ENCODE results near the gene GATD1.

GATD1 gene

GRCh38 chr11:749731-750130 lies 27.6 kb downstream of the GATD1 start:
- Histone ChIP-seq H3K27me3 (ENCODE audit: insufficient read depth, low read length) (no peaks in the 10 kb centered on the region), H2BK120ac (ENCODE audit: insufficient read depth, low read length, poor library complexity) (no peak overlapping the region), H3K4me1 (ENCODE audit: control insufficient read depth in 1 of 2, insufficient read depth in 2 of 2, low read length in 2 of 2) (peaks cover 4 to 6% of the 10 kb centered on the region in 2 experiments), H4K8ac (ENCODE audit: low read depth, low read length) (no peak overlapping the region), H3K4ac (ENCODE audit: low read depth, low read length) (peak overlapping the region; percentile 71), H4K12ac (ENCODE audit: low read depth, low read length) (no peak overlapping the region), H3K23ac (ENCODE audit: low read length) (peak overlapping the region; percentile 44), H3K9me3 (ENCODE audit: insufficient read depth, low read depth, low read length) (peaks cover 2% of the 10 kb centered on the region), H2BK12ac (ENCODE audit: low read length) (no peak overlapping the region), H3K18ac (ENCODE audit: low read length) (no peak overlapping the region), H2AK5ac (ENCODE audit: low read length) (no peak overlapping the region), H3K79me2 (ENCODE audit: control insufficient read depth, insufficient read depth, low read length, poor library complexity) (peaks cover 25% of the 10 kb centered on the region), H3K36me3 (ENCODE audit: control insufficient read depth in 1 of 2, insufficient read depth in 2 of 2, low read length in 2 of 2) (peaks cover 5 to 6% of the 10 kb centered on the region in 2 experiments), H3K27ac (ENCODE audit: low read depth, low read length) (no peak overlapping the region), H3K4me2 (ENCODE audit: low read length) (no peak overlapping the region), H3K79me1 (ENCODE audit: low read length) (peaks cover 11% of the 10 kb centered on the region), H2BK5ac (ENCODE audit: low read depth, low read length, poor library complexity) (no peak overlapping the region), H2AFZ (ENCODE audit: insufficient read depth, low read length, poor library complexity) (no peak overlapping the region), H3K14ac (ENCODE audit: low read length) (no peak overlapping the region), H3K4me3 (ENCODE audit: low read depth, low read length) (no peak overlapping the region), H3K9ac (ENCODE audit: low read length) (no peak overlapping the region), H4K91ac (ENCODE audit: low read depth, low read length) (no peak overlapping the region)
- no CpG with 5 or more reads among the region's 2 CpGs for WGBS (ENCODE audit: extremely low coverage, insufficient coverage, insufficient read length)
- no peak for DNase-seq

- Histone ChIP-seq H3K4me3 (ENCODE audit: low read depth, low read length) (peak overlapping the region; percentile 98), H3K9ac (ENCODE audit: low read length) (peak overlapping the region; percentile 97), H3K9me3 (ENCODE audit: insufficient read depth, low read depth, low read length) (peaks cover 2% of the 10 kb centered on the region), H3K4me1 (ENCODE audit: control insufficient read depth in 1 of 2, insufficient read depth in 2 of 2, low read length in 2 of 2) (peaks cover 4 to 6% of the 10 kb centered on the region in 2 experiments), H3K18ac (ENCODE audit: low read length) (peak overlapping the region; percentile 30), H3K4ac (ENCODE audit: low read depth, low read length) (peak overlapping the region; percentile 80), H3K4me2 (ENCODE audit: low read length) (peak overlapping the region; percentile 100), H3K79me2 (ENCODE audit: control insufficient read depth, insufficient read depth, low read length, poor library complexity) (peaks cover 25% of the 10 kb centered on the region), H4K91ac (ENCODE audit: low read depth, low read length) (peak overlapping the region; percentile 90), H2BK5ac (ENCODE audit: low read depth, low read length, poor library complexity) (no peak overlapping the region), H2BK120ac (ENCODE audit: insufficient read depth, low read length, poor library complexity) (peak overlapping the region; percentile 62), H3K23ac (ENCODE audit: low read length) (peak overlapping the region; percentile 68), H4K12ac (ENCODE audit: low read depth, low read length) (no peak overlapping the region), H3K14ac (ENCODE audit: low read length) (peak overlapping the region; percentile 86), H2AK5ac (ENCODE audit: low read length) (peak overlapping the region; percentile 86), H3K36me3 (ENCODE audit: control insufficient read depth in 1 of 2, insufficient read depth in 2 of 2, low read length in 2 of 2) (peaks cover 5 to 6% of the 10 kb centered on the region in 2 experiments), H4K8ac (ENCODE audit: low read depth, low read length) (peak overlapping the region; percentile 87), H3K79me1 (ENCODE audit: low read length) (peaks cover 11% of the 10 kb centered on the region), H3K27me3 (ENCODE audit: insufficient read depth, low read length) (no peaks in the 10 kb centered on the region), H2AFZ (ENCODE audit: insufficient read depth, low read length, poor library complexity) (peak overlapping the region; percentile 51), H3K27ac (ENCODE audit: low read depth, low read length) (no peak overlapping the region), H2BK12ac (ENCODE audit: low read length) (no peak overlapping the region)
- WGBS (ENCODE audit: extremely low coverage, insufficient coverage, insufficient read length), result no CpG with 5 or more reads among the region's 18 CpGs
- DNase-seq, result peak in 1 of 2 donors; percentile 11
These were observed 29.3 kb downstream of the GATD1 start for GRCh38 chr11:748007-748359.

- Histone ChIP-seq H3K9ac (ENCODE audit: low read length) (peak within 1 kb of the TSS; percentile 97), H2AK5ac (ENCODE audit: low read length) (peak within 1 kb of the TSS; percentile 86), H4K8ac (ENCODE audit: low read depth, low read length) (peak within 1 kb of the TSS; percentile 87), H3K36me3 (ENCODE audit: control insufficient read depth in 1 of 2, insufficient read depth in 2 of 2, low read length in 2 of 2) (peaks cover 2% of the 10 kb centered on the region in 2 experiments), H3K4me3 (ENCODE audit: low read depth, low read length) (peak within 1 kb of the TSS; percentile 98), H2BK5ac (ENCODE audit: low read depth, low read length, poor library complexity) (peak within 1 kb of the TSS; percentile 51), H3K18ac (ENCODE audit: low read length) (peak within 1 kb of the TSS; percentile 84), H3K27ac (ENCODE audit: low read depth, low read length) (peak within 1 kb of the TSS; percentile 81), H3K23ac (ENCODE audit: low read length) (peak within 1 kb of the TSS; percentile 68), H3K4me2 (ENCODE audit: low read length) (peak within 1 kb of the TSS; percentile 100), H2BK120ac (ENCODE audit: insufficient read depth, low read length, poor library complexity) (peak within 1 kb of the TSS; percentile 62), H3K79me2 (ENCODE audit: control insufficient read depth, insufficient read depth, low read length, poor library complexity) (peaks cover 23% of the 10 kb centered on the region), H2AFZ (ENCODE audit: insufficient read depth, low read length, poor library complexity) (peak within 1 kb of the TSS; percentile 80), H3K14ac (ENCODE audit: low read length) (peak within 1 kb of the TSS; percentile 87), H2BK12ac (ENCODE audit: low read length) (peak within 1 kb of the TSS; percentile 19), H3K79me1 (ENCODE audit: low read length) (peaks cover 14% of the 10 kb centered on the region), H4K91ac (ENCODE audit: low read depth, low read length) (peak within 1 kb of the TSS; percentile 90), H4K12ac (ENCODE audit: low read depth, low read length) (peak within 1 kb of the TSS; percentile 59), H3K4me1 (ENCODE audit: control insufficient read depth in 1 of 2, insufficient read depth in 2 of 2, low read length in 2 of 2) (peaks cover 6 to 7% of the 10 kb centered on the region in 2 experiments), H3K9me3 (ENCODE audit: insufficient read depth, low read depth, low read length) (peaks cover 2% of the 10 kb centered on the region), H3K4ac (ENCODE audit: low read depth, low read length) (peak within 1 kb of the TSS; percentile 80), H3K27me3 (ENCODE audit: insufficient read depth, low read length) (no peaks in the 10 kb centered on the region)
- no CpG with 5 or more reads among the region's 112 CpGs for WGBS (ENCODE audit: extremely low coverage, insufficient coverage, insufficient read length)
- peak; percentile 89 to 94 for DNase-seq
These were observed 29.9 kb downstream of the GATD1 start, which contains the start of gene TALDO1 for GRCh38 chr11:747158-748006. Gene TALDO1, plus strand, starts transcription at chr11:747464. Its CDS starts 18 bp downstream, at chr11:747482.

- Histone ChIP-seq H2AK5ac (ENCODE audit: low read length) (no peak overlapping the region), H3K9me3 (ENCODE audit: insufficient read depth, low read depth, low read length) (peaks cover 2% of the 10 kb centered on the region), H3K36me3 (ENCODE audit: control insufficient read depth in 1 of 2, insufficient read depth in 2 of 2, low read length in 2 of 2) (peaks cover 2% of the 10 kb centered on the region in 2 experiments), H3K27me3 (ENCODE audit: insufficient read depth, low read length) (no peaks in the 10 kb centered on the region), H4K8ac (ENCODE audit: low read depth, low read length) (peak overlapping the region; percentile 87), H2BK12ac (ENCODE audit: low read length) (no peak overlapping the region), H3K9ac (ENCODE audit: low read length) (peak overlapping the region; percentile 28), H2BK5ac (ENCODE audit: low read depth, low read length, poor library complexity) (peak overlapping the region; percentile 51), H3K4me1 (ENCODE audit: control insufficient read depth in 1 of 2, insufficient read depth in 2 of 2, low read length in 2 of 2) (peaks cover 10% of the 10 kb centered on the region in 2 experiments), H3K79me2 (ENCODE audit: control insufficient read depth, insufficient read depth, low read length, poor library complexity) (peaks cover 23% of the 10 kb centered on the region), H3K4me3 (ENCODE audit: low read depth, low read length) (peak overlapping the region; percentile 98), H3K27ac (ENCODE audit: low read depth, low read length) (peak overlapping the region; percentile 81), H3K79me1 (ENCODE audit: low read length) (peaks cover 16% of the 10 kb centered on the region), H3K4me2 (ENCODE audit: low read length) (peak overlapping the region; percentile 95), H4K91ac (ENCODE audit: low read depth, low read length) (peak overlapping the region; percentile 68), H3K14ac (ENCODE audit: low read length) (peak overlapping the region; percentile 87), H2BK120ac (ENCODE audit: insufficient read depth, low read length, poor library complexity) (peak overlapping the region; percentile 29), H2AFZ (ENCODE audit: insufficient read depth, low read length, poor library complexity) (peak overlapping the region; percentile 69), H3K4ac (ENCODE audit: low read depth, low read length) (peak overlapping the region; percentile 22), H3K23ac (ENCODE audit: low read length) (no peak overlapping the region), H3K18ac (ENCODE audit: low read length) (peak overlapping the region; percentile 84), H4K12ac (ENCODE audit: low read depth, low read length) (peak overlapping the region; percentile 39)
- DNase-seq, result no peak
- WGBS (ENCODE audit: extremely low coverage, insufficient coverage, insufficient read length), result no CpG with 5 or more reads among the region's 46 CpGs
These were observed 30.8 kb downstream of the GATD1 start for GRCh38 chr11:746289-747157.
